IPS-NIHi7 (cell line): ENCODE data around the gene ALLC.
"Not testable (repeated sequence)": the region's sequence is repeated elsewhere in the genome, so short reads cannot be mapped to it uniquely, and the experiment has no call there.

Source experiments
- DNase-seq: peaks from one replicate; pipeline ENCODE4 v3.0.0; 2012; ENCODE audit warnings: mixed read lengths; ENCODE audit errors: extremely low spot score

Gene ALLC

DNA sequence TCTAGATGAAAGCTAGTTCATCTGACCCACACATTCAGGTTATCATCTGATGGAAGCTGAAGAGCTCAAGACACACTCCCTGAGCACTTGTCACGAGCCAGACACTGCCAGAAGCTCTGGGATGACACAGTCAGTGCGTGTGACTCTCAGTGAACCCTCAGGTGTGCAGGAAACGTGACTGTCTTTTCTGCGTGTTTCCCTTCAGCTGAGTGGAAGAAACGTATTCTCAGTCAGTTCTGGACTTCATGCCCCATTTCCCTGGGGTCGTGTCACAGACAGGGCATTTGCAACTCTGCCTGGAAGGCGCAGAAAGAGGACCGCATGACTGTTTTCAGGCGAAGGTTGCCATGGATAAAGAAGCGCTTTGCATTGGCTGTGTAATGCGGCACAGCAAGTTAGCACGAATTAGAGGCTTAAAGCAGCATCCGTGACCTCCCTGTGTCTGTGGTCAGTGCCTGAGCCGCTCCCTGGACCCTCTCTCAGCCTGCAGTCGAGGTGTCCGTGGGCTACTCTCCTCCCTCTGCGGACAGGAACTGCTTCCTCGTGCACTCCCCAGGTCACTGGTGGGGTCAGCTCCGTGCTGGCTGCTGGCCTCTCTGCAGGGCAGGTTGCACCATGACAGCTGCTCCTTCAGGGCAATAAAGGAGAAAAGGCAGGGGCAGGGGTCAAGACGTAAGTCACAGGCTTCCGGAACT, 3.3 kb upstream of the ALLC start:
- no peak for DNase-seq

DNA sequence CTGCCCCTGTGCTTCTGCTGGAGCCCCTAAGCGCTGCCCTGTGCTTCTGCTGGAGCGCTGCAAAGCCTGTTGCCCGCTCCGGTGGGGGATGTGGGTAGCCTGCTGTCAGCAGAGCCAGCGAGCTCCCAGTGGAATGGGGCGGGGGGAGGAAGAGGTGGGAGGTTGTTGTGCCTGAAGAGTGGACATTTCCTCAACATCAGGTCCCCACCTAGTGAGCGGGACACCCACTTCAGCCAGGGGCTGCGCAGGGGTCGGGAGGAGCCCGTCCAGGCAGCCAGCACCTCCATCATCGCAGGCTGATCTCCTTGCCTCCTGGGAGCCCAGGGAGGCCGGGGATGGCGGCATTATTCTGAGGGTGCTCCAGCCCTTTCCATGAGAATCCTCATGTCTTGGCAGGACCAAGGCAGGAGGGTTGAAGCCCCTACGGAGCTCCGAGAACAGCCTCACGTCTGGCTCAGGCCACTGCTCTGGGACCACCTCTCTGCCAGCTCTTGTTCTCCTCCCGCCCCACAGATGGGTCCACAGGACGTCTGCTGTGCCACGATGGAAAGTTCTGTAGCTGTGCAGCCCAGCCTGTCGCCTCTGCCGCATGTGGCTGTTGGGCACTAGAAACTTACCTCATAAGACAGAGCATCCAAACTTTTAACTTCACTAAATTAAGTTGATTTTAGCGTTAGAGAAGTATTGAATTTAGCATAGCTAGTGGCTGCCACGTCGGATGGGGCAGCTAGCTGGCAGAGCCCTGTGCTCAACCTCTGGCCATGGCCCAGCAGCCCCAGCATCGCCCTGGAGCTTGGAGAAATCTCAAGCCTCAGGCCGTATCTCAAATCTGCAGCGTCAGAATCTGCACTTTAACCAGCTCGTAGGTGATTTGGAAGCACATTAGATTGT, 1.9 kb upstream of the ALLC start:
- DNase-seq, result no peak

DNA sequence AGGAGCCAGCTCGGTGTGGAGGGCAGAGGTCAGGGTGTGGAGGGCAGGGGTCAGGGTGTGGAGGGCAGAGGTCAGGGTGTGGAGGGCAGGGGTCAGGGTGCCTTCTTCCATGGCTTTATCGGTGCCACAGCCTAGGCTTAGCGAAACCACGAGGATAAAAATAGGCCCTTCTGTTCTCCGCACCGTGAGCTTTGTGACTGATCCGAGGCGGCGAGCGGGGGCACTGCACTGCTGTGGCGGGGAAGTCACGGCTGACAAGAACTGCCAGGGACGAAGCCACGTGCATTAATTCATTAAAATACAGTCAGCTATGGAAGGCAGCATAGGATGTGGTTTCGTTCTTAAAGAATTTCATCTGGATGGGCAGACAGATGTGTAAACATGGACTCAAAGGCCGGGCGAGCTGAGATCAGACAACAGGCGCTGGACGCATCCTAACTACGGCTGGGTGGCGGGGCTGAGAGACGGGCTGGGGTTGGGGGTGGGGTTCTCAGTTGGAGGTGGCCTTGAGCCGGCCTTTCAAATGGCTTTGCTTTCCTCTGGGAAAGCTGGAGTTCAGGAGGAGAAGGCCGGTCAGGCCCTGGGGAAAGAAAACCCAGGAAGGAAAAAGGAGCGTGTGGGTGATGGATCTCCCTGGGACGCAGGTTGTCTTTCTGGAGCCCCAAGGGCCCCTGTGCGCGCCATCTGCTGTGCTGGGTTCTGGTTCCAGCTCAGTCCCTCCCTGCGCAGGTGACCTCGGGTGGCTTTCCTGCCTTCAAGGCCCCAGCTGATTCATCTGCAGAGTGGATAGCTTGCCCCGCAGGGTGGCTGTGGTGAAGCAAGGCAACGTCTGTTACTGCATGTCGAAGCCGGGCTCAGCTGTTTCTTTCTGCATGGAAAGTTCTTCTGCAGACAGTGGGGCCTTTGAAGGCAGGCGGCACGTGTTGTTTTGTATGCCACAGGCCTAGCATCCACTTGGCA, 958 bp upstream of the ALLC start:
- peak; percentile 69 for DNase-seq

DNA sequence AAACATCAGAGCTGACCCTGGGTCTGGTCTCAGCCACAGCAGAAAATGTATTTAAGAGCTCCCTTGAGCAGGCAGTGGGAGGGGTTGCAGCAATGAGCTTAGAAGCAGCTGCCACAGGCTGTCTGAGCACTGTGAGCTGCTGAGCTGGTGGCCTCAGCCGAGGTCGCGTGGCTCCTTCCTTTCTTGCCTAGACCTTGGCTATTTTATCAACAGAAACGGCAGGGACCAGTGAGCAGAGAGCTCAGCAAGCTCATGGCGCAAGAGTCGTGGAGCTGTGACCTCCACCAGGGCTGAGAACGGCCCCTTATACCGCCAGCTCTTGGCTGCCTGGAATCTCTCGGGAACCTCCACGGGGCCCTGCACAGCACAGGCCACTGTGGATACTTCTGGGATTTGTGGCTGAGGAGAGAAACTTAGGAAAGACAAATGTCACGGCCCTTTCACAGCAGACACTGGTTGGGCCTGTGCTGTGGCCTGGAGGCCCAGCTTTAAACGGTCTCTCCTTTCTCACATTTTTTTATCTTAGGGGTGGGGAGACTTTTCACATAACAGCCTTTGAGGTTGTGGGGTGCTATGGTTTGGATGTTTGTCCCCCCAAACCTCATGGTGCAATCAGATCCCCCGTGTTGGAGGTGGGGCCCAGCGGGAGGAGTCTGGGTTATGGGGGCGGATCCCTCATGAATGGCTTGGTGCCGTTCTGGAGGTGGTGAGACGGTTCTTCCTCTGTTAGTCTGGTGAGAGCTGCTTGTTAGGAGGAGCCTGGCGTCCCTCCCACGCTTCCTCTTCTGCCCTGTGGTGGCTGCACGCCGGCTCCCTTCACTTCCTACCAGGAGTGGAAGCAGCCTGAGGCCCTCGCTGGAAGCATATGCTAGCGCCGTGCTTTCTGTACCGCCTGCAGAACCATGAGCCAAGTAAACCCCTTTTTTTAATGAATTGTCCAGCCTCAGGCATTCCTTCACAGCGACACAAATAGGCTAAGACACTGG, 1.7 kb downstream of the ALLC start:
- DNase-seq, result no peak

DNA sequence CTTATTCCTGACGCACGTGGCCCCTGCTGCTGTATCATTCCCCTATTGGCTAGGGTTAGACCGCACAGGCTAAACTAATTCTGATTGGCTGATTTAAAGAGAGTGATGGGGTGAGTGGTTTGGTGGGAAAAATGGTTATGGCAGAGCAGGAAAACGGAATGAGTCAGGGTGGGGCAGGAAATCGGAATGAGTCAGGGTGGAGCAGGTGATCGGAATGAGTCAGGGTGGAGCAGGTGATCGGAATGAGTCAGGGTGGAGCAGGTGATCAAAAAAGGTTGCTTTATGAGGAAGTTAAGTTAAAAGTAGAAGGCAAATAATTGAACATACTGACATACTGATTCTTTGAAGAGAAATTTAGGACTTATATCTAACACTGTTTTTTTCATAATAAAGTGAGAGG, 2.6 kb downstream of the ALLC start:
- not testable (repeated sequence) for DNase-seq

DNA sequence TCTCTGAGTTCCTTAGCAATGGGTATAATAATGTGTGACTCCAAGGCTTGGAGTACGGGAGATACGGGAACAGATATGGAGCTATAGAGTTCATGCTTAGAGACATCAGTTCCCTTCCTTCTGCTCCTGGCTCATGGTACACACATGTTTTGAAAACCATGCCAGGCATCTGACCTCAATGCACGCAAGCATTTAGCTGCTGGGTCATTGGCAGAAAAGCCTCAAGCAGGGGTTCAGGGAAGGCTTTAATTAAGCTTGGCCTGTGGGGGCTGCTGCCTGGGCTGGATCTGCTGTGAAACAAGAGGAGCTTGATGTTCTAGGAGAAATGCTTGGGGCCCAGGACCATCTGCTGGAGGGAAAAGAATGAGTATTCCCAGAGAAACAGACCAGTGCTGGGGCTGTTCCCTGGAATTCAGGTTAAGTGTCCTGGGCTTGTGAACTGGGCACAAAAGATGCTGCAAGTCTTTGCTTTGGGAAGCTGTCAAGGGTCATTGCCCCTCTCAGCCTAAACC, 3.2 kb downstream of the ALLC start:
- no peak for DNase-seq

DNA sequence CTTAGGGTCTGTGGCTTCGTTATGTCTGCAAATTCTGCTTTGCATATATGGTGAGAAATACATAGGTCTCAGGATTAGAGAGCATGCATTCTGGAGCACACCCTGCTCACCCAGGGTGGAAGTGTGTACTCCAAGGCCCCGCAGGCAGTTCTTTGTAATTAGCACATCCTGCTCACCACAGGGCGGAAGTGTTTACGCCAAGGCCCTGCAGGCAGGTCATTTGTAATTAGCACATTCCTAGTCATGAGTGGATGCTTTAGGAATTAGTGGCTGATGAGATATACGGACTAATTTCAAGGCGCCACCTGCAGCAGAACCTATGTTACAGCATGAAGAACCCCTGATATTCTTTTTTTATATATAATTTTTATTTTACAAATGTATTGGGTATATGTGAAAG, 4.2 kb downstream of the ALLC start:
- no peak for DNase-seq

DNA sequence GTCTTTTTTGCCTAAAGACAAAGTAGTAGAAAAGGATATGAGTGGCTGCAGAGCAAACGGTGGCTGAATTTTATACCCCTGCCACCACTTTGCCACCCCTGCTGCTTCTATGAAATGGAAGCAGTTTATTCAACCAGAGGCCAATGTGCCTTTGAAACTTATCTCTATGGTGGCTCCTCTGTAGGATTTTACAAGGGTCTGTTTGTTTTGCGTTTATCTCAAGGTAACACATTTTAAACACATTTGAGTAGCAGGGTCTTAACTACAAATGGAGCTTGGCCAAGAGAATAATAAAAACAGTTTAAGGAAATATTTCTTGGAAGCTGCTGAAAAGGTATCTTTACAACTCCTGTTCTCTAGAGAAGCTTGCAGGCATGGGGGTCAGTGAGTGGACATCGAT, 6.1 kb downstream of the ALLC start:
- no peak for DNase-seq

DNA sequence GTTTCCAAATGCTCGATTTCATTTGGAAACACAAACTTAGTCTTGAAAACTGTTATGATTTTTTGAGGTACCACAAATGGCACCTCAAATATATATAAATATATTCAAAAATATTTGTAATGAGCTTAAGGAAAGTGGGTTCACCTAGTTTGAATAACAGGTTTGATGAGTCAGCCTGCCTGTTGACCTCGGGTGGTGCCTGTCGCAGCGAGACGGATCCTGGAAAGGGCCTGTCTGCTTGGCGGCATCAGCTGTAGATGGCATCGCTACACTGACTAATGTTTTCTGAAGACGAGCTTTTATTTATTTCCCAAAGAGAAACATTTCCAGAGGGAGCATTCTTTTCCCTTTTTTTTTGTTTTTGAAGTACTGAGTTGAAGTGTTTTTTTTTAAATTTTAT, 6.9 kb downstream of the ALLC start:
- DNase-seq, result no peak

DNA sequence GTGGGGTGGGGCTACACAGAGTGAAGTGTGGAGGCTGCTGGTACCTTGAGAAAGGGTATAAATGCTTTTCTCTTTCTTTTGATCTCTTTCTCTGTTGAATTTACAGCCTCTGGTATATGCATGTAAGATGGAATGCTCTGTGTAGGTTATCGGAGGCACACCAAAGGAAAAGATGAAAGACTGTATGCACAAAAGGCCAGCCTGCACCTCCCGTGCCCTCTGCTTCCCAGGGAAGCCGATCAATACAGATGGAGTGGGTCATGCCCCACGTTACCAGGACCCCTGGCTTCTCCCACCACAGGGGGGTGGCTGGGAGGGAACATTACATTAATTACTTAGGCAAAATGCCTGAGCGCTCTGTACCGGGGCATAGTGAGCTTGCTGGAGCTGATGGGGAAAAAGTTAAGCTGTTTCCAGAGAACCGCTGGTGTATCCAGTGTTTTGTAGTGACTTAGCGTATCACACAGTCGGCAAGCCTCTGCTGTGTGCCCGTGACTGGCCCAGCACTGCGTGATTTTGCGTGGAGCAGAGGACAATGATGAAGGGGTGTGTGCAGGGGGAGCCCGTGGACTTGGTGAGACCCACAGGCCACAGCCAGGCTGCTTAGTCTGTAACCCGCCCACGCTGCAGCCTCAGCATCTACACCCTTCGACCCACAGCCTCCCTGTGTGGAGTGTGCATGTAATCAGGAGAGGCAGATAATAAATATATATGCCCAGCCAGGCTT, 8.0 kb downstream of the ALLC start:
- DNase-seq, result no peak

DNA sequence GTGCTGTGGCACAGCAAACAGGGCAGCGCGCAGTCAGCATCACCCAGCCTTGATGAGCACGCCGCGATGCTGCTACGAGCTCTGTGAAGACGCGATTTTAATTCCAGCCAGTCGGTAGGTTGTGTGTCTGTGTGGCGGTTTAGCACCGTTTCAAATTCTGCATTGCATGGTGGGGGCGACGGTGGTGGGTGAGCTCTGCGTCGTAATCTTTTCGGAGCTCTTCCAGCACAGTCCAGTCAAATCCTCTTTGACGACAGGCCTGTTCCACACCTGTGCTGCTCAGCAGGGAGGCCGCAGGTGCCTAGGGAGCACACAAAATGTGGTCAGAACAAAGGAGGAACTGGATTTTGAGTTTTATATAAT, 8.6 kb downstream of the ALLC start:
- no peak for DNase-seq

DNA sequence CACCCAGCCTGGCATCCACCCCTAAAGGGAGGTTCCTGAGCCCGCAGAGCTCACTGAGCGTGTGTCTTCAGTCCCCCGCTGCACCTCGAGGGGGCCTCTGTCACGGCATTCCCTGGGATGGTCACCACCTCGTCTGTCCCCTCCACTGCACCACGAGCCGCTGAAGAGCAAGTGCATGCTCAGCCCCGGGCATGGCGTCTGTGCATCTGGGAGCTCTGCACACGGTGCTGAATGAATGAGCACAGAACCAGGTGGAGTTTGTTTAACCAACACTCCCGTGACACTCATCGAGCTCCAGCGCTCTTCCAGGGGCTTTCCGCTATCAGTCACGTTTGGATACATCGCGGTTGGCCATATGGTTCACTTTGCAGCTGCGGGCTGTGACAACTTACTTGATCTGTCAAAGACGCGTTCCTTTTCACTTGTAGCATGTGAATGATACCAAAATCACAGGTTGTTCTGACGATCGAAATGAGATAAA, 9.2 kb downstream of the ALLC start:
- no peak for DNase-seq

DNA sequence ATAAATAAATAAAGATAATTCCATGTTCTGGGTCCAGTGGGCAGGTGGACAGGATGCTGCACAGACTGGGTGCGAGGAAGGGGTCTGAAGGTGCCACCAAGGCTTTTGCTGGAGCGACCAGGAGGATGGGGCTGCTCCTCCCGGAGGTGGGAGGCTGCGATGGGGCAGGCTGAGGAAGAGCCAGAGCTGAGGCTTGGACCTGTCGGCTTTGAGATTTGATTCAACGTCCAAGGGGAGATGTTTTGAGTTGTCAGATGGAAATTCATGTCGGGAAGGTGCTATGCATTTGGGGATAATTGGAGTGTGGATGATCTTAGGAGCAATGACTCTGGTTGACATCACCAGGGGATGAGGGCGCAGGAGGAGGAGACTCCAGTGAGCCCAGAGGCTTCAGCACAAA, 11.7 kb downstream of the ALLC start:
- no peak for DNase-seq

DNA sequence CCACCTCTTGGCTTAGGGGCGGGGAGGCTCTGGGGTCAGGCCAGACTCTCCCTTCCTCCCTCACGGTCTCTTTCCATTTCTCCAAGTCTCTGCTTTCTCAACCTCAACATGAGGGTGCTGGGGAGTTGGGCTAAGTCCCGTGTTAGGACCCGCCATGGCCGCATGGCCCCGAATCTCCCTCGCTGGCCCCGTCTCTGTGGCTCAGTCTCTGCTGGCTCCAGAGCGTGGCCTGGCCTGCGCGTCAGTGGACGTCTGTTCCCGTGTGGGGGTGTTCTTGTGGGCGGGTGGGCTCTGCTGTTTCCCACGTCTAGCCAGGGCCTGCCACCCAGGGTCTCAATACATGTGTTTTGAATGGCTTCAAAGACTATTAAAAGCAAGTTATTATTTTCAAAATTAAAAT, 12.4 kb downstream of the ALLC start:
- DNase-seq, result no peak

DNA sequence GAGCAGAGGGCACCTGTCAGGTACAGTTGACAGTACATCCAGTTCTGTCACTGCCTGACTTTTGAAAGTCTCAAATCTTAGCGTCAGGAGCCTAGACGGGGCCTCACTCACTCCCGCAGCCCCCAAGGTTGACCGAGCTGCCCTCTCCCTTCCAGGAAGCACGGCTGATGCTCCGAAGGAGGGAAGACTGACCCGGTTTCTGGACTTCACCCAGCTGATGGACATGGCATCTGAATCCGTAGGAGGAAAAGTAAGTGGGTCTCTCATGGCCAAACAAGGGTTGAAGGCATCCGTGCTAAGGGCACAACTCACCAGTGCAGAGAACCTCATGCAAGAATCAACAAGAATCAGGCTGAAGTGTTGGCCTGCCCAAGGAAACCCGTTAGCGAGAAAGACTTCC, 12.9 kb downstream of the ALLC start:
- no peak for DNase-seq

DNA sequence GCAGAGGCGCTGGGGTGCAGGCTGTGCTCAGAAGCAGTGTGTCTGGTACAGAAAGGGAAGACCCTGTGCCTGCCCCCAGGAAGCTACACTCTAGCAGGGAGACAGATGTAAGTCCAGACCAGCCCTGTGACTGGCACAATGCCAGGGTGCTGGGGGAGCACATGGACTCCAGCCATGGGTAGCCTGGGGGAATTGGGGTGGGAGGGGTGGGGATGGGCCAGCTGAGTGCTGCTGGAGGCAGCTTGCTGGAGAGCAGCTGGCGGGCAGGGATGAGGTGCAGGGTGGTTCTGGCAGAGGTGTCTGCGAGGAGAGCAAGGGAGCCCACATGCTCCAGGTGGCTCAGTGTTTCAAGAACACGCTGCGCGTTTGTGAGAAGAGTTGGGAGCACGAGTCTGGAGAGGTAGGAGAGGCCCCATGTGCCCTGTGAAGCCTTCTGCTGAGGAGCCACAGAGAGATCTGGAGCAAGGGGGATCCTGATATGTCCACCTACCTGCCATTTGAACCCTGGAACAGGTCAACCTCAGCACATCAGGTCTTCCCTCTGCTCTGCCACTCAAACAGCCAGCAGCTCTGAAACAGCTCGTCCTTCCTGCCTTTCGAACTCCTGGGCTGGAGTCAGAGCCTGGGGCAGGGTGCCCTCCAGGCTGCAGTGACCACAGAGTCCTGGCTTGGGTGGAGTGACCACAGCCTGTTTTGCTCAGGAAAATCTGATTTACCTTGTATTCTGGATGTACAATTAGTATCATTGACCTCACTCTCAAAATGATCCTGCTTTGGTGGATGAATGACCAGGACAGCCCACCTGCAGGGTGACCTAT, 15.1 kb downstream of the ALLC start:
- DNase-seq, result no peak

DNA sequence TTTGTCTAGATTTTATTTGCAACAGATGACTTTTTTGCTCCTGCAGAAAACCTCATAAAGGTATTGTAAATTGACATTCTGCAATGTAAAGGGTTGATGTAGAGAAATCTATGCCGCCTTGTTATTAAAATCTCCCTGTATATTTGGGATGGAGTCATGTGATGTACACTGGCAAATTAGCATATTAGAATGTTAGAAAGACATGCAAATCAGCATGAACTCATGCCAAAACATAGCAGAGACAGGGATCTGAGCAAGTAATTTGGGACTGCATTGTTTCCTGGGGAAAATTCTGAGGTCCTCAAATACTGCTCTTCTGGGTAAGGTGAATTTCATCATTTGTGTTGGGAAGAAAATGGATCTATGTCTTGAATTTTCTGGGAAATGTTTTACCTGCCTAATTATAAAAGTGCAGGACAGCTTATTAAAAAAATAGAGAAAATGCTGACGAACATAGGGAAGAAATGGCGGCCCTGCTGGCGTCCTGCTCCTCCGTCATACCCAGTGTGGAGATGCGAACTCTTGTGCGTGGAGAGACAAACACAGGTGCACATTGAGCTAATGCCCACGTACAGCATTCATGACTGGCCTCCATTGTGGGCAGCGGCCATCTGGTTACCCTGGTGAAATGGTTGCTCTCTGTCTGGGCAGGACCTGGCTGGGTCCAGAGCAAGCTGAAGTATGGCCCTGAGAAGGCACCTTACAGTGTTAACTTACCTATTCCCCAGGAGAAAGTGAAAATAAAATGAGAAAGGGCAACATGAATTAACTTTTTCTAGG, 16.3 kb downstream of the ALLC start:
- DNase-seq, result no peak

DNA sequence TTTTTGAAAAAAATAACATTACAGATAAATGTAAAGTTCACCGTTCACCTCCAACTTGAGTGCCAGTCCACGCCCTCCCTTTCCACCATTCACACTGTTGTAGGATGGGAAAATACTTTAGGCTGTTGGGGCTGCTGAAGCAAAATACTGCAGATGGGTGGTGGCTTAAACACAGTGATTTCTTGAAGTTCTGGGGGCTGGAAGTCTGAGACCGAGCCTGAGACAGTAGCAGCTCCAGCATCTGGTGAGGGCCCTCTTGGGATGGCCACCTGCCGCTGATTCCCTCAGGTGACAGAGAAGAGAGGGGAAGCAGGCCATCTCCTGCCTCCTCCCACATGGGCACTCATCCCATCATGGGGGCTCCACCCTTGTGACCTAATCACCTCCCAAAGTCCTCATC, 17.7 kb downstream of the ALLC start:
- no peak for DNase-seq
